ENCODE measurements around the gene HYAL4.
"Not testable (repeated sequence)": the region's sequence is repeated elsewhere in the genome, so short reads cannot be mapped to it uniquely, and the experiment has no call there.

HYAL4 gene

GRCh38 chr7:123846217-123846891 is 1.4 kb downstream of the HYAL4 start:
- Histone ChIP-seq H3K27ac (ENCODE audit: low read depth, low read length) (no peak overlapping the region), H3K36me3 (ENCODE audit: insufficient read depth, low read length) (no peaks in the 10 kb centered on the region), H2AFZ (ENCODE audit: low read length, unreplicated experiment) (no peak overlapping the region), H3K27me3 (ENCODE audit: insufficient read depth, low read length) (no peaks in the 10 kb centered on the region), H3K79me2 (ENCODE audit: control insufficient read depth, insufficient read depth, low read length, unreplicated experiment) (no peaks in the 10 kb centered on the region), H3K4me3 (ENCODE audit: low read depth, low read length) (no peak overlapping the region), H3K4me1 (ENCODE audit: control insufficient read depth, insufficient read depth, low read length, unreplicated experiment) (peaks cover 12% of the 10 kb centered on the region)

GRCh38 chr7:123847868-123848267 is 2.9 kb downstream of the HYAL4 start:
- Histone ChIP-seq H3K4me3 (ENCODE audit: low read depth, low read length) (no peak overlapping the region), H3K79me2 (ENCODE audit: control insufficient read depth, insufficient read depth, low read length, unreplicated experiment) (no peaks in the 10 kb centered on the region), H3K27me3 (ENCODE audit: insufficient read depth, low read length) (no peaks in the 10 kb centered on the region), H3K36me3 (ENCODE audit: insufficient read depth, low read length) (no peaks in the 10 kb centered on the region), H3K4me1 (ENCODE audit: control insufficient read depth, insufficient read depth, low read length, unreplicated experiment) (peaks cover 12% of the 10 kb centered on the region), H3K27ac (ENCODE audit: low read depth, low read length) (no peak overlapping the region), H2AFZ (ENCODE audit: low read length, unreplicated experiment) (no peak overlapping the region)

- H3K4me1 ChIP-seq (ENCODE audit: control insufficient read depth, insufficient read depth, low read length, unreplicated experiment), result peaks cover 12% of the 10 kb centered on the region
- no peak overlapping the region for H3K27ac ChIP-seq (ENCODE audit: low read depth, low read length)
These were observed 4.9 kb downstream of the HYAL4 start for GRCh38 chr7:123849855-123850254.

GRCh38 chr7:123851404-123851803 is 6.4 kb downstream of the HYAL4 start:
- H3K4me3 ChIP-seq (ENCODE audit: low read depth, low read length); H3K79me2 ChIP-seq (ENCODE audit: control insufficient read depth, insufficient read depth, low read length, unreplicated experiment); H3K27me3 ChIP-seq (ENCODE audit: insufficient read depth, low read length); H3K27ac ChIP-seq (ENCODE audit: low read depth, low read length); H3K36me3 ChIP-seq (ENCODE audit: insufficient read depth, low read length); H3K4me1 ChIP-seq (ENCODE audit: control insufficient read depth, insufficient read depth, low read length, unreplicated experiment); H2AFZ ChIP-seq (ENCODE audit: low read length, unreplicated experiment): not testable (repeated sequence)

More at GRCh38 chr7:123849855-123850254, 4.9 kb downstream of the HYAL4 start:
- Histone ChIP-seq H2AFZ (ENCODE audit: low read length, unreplicated experiment) (no peak overlapping the region), H3K4me3 (ENCODE audit: low read depth, low read length) (no peak overlapping the region), H3K27me3 (ENCODE audit: insufficient read depth, low read length) (no peaks in the 10 kb centered on the region), H3K36me3 (ENCODE audit: insufficient read depth, low read length) (no peaks in the 10 kb centered on the region), H3K79me2 (ENCODE audit: control insufficient read depth, insufficient read depth, low read length, unreplicated experiment) (no peaks in the 10 kb centered on the region)

- H2AFZ ChIP-seq (ENCODE audit: low read length, unreplicated experiment); H3K27ac ChIP-seq (ENCODE audit: low read depth, low read length); H3K79me2 ChIP-seq (ENCODE audit: control insufficient read depth, insufficient read depth, low read length, unreplicated experiment); H3K27me3 ChIP-seq (ENCODE audit: insufficient read depth, low read length); H3K4me3 ChIP-seq (ENCODE audit: low read depth, low read length); H3K4me1 ChIP-seq (ENCODE audit: control insufficient read depth, insufficient read depth, low read length, unreplicated experiment); H3K36me3 ChIP-seq (ENCODE audit: insufficient read depth, low read length): not testable (repeated sequence)
These were observed 9.3 kb downstream of the HYAL4 start for GRCh38 chr7:123854291-123854690.

GRCh38 chr7:123856428-123856827 is 11.5 kb downstream of the HYAL4 start:
- H3K79me2 ChIP-seq (ENCODE audit: control insufficient read depth, insufficient read depth, low read length, unreplicated experiment); H3K27ac ChIP-seq (ENCODE audit: low read depth, low read length); H2AFZ ChIP-seq (ENCODE audit: low read length, unreplicated experiment); H3K4me3 ChIP-seq (ENCODE audit: low read depth, low read length); H3K36me3 ChIP-seq (ENCODE audit: insufficient read depth, low read length); H3K27me3 ChIP-seq (ENCODE audit: insufficient read depth, low read length); H3K4me1 ChIP-seq (ENCODE audit: control insufficient read depth, insufficient read depth, low read length, unreplicated experiment): not testable (repeated sequence)

- Histone ChIP-seq H3K4me1 (ENCODE audit: control insufficient read depth, insufficient read depth, low read length, unreplicated experiment) (peaks cover 8% of the 10 kb centered on the region), H3K4me3 (ENCODE audit: low read depth, low read length) (no peak overlapping the region), H2AFZ (ENCODE audit: low read length, unreplicated experiment) (no peak overlapping the region), H3K36me3 (ENCODE audit: insufficient read depth, low read length) (no peaks in the 10 kb centered on the region), H3K27me3 (ENCODE audit: insufficient read depth, low read length) (peaks cover 5% of the 10 kb centered on the region; the same call in 1 of the 2 replicates), H3K79me2 (ENCODE audit: control insufficient read depth, insufficient read depth, low read length, unreplicated experiment) (no peaks in the 10 kb centered on the region), H3K27ac (ENCODE audit: low read depth, low read length) (no peak overlapping the region)
These were observed 15.9 kb downstream of the HYAL4 start for GRCh38 chr7:123860848-123861247.

GRCh38 chr7:123862775-123863174 is 17.8 kb downstream of the HYAL4 start:
- Histone ChIP-seq H3K79me2 (ENCODE audit: control insufficient read depth, insufficient read depth, low read length, unreplicated experiment) (no peaks in the 10 kb centered on the region), H2AFZ (ENCODE audit: low read length, unreplicated experiment) (no peak overlapping the region), H3K4me3 (ENCODE audit: low read depth, low read length) (no peak overlapping the region), H3K4me1 (ENCODE audit: control insufficient read depth, insufficient read depth, low read length, unreplicated experiment) (peaks cover 8% of the 10 kb centered on the region), H3K27ac (ENCODE audit: low read depth, low read length) (no peak overlapping the region), H3K36me3 (ENCODE audit: insufficient read depth, low read length) (no peaks in the 10 kb centered on the region), H3K27me3 (ENCODE audit: insufficient read depth, low read length) (no peaks in the 10 kb centered on the region)

GRCh38 chr7:123863461-123863860 is 18.5 kb downstream of the HYAL4 start:
- H3K4me3 ChIP-seq (ENCODE audit: low read depth, low read length), result no peak overlapping the region
- H3K36me3 ChIP-seq (ENCODE audit: insufficient read depth, low read length), result no peaks in the 10 kb centered on the region
- no peaks in the 10 kb centered on the region for H3K27me3 ChIP-seq (ENCODE audit: insufficient read depth, low read length)
- H2AFZ ChIP-seq (ENCODE audit: low read length, unreplicated experiment), result no peak overlapping the region
- no peaks in the 10 kb centered on the region for H3K79me2 ChIP-seq (ENCODE audit: control insufficient read depth, insufficient read depth, low read length, unreplicated experiment)
- no peak overlapping the region for H3K27ac ChIP-seq (ENCODE audit: low read depth, low read length)
- H3K4me1 ChIP-seq (ENCODE audit: control insufficient read depth, insufficient read depth, low read length, unreplicated experiment), result peaks cover 8% of the 10 kb centered on the region

- Histone ChIP-seq H3K36me3 (ENCODE audit: insufficient read depth, low read length) (no peaks in the 10 kb centered on the region), H3K4me1 (ENCODE audit: control insufficient read depth, insufficient read depth, low read length, unreplicated experiment) (peaks cover 8% of the 10 kb centered on the region), H3K27ac (ENCODE audit: low read depth, low read length) (no peak overlapping the region), H2AFZ (ENCODE audit: low read length, unreplicated experiment) (no peak overlapping the region), H3K27me3 (ENCODE audit: insufficient read depth, low read length) (no peaks in the 10 kb centered on the region), H3K4me3 (ENCODE audit: low read depth, low read length) (no peak overlapping the region), H3K79me2 (ENCODE audit: control insufficient read depth, insufficient read depth, low read length, unreplicated experiment) (no peaks in the 10 kb centered on the region)
These were observed 19.0 kb downstream of the HYAL4 start for GRCh38 chr7:123864012-123864411.

GRCh38 chr7:123864436-123864835 is 19.5 kb downstream of the HYAL4 start:
- Histone ChIP-seq H3K36me3 (ENCODE audit: insufficient read depth, low read length) (no peaks in the 10 kb centered on the region), H3K4me1 (ENCODE audit: control insufficient read depth, insufficient read depth, low read length, unreplicated experiment) (peaks cover 8% of the 10 kb centered on the region), H3K27ac (ENCODE audit: low read depth, low read length) (no peak overlapping the region), H3K79me2 (ENCODE audit: control insufficient read depth, insufficient read depth, low read length, unreplicated experiment) (no peaks in the 10 kb centered on the region), H3K27me3 (ENCODE audit: insufficient read depth, low read length) (no peaks in the 10 kb centered on the region), H3K4me3 (ENCODE audit: low read depth, low read length) (no peak overlapping the region), H2AFZ (ENCODE audit: low read length, unreplicated experiment) (no peak overlapping the region)

Data from ACC112 (cell line).